GM12878 (cell line): ENCODE results near the gene WIPF1.

Experiments
- CBFB ChIP-seq: IDR thresholded peaks from 2 replicates; pipeline ENCODE4 v1.6.1; 2016; ENCODE audit warnings: antibody characterized with exemption, low read depth
- CHD4 ChIP-seq: fragments of 200-600 bp; sonication (generic); IDR thresholded peaks from 2 replicates; pipeline ENCODE4 v1.6.1; 2016; ENCODE audit warnings: mild to moderate bottlenecking
- MLLT1 ChIP-seq: fragments of 450-650 bp; IDR thresholded peaks from 2 replicates; pipeline ENCODE4 v1.6.1; 2016; ENCODE audit warnings: mild to moderate bottlenecking
- MYC ChIP-seq: IDR thresholded peaks from 2 replicates; pipeline ENCODE4 v1.6.1; 2011; ENCODE audit warnings: mild to moderate bottlenecking, low read length, moderate library complexity, inconsistent platforms; ENCODE audit not compliant: insufficient read depth, insufficient replicate concordance, insufficient read length, severe bottlenecking
- ZBTB40 ChIP-seq: fragments of 450-650 bp; IDR thresholded peaks from 2 replicates; pipeline ENCODE4 v1.6.1; 2016; ENCODE audit warnings: mild to moderate bottlenecking, moderate library complexity, borderline replicate concordance
- ZNF24 ChIP-seq: fragments of 450-650 bp; IDR thresholded peaks from 2 replicates; pipeline ENCODE4 v1.6.1; 2017; ENCODE audit warnings: antibody characterized with exemption, mild to moderate bottlenecking

DNA sequence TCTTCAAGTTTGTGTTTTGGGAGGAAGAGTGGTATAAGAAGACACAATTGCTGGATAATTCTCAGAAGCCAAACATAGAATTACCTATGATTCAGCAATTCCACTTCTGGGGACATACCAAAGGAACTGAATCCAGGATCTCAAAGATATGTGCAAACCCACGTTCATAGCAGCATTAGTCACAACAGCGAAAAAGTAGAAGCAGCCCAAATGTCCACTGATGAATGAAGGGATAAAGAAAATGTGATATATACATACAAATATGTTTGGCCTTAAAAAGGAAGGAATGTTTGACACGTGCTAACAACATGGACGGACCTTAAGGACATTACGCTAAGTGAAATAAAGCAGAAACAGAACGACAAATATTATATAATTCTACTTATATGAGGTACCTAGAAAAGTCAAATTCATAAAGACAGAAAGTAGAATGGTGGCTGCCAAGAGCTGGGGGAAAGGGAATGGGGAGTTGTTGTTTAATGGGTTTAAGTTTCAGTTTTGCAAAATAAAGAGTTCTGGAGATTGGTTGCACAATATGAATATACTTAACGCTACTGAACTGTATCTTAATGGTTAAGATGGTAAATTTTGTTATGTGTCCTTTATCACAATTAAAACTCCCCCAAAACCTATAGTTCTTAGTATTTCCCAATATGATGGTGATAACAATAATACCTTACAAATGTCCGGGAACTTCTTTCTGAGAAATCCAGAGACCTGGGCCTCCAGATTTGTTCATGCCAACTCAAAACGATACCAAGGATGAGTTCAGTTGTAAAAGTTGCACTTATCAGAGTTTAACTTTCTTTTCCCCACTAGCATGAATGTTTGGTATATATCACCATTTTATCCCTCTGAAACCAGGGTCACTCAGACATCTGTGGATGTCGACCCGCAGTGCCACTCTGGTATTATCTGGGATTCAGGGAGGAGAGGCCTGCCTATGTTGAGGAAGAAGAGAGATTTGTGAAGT, 33.7 kb upstream of the WIPF1 start:
- TF ChIP-seq CHD4 (no peak), MYC (no peak), ZBTB40 (no peak), MLLT1 (no peak), ZNF24 (no peak), CBFB (no peak)
